GM12865 (cell line): ENCODE data around the gene C1QTNF4.
"Not testable (repeated sequence)": the region's sequence is repeated elsewhere in the genome, so short reads cannot be mapped to it uniquely, and the experiment has no call there.

Experiments used
- DNase-seq: peaks from one replicate; pipeline ENCODE4 v3.0.0; 2010; ENCODE audit warnings: low read depth
- H3K4me3 ChIP-seq: 2 replicates; pipeline ENCODE4 v1.5.1; 2011; ENCODE audit warnings: mild to moderate bottlenecking, low read depth, low read length, control low read depth
- CTCF ChIP-seq: IDR thresholded peaks from 2 replicates; pipeline ENCODE4 v1.5.1; 2011; ENCODE audit warnings: low read length, control low read depth, low read depth, inconsistent platforms; ENCODE audit not compliant: insufficient read depth; ENCODE audit errors: missing control alignments

The C1QTNF4 gene

GRCh38 chr11:47553406-47553743, 40.8 kb downstream of the C1QTNF4 start:
- H3K4me3 ChIP-seq: peak overlapping the region; percentile 94
- TF ChIP-seq CTCF: no peak
- DNase-seq: no peak

- DNase-seq: peak; percentile 95
- peak; percentile 84 for TF ChIP-seq CTCF
- peak within 1 kb of the TSS; percentile 94 for H3K4me3 ChIP-seq
Observed at GRCh38 chr11:47552566-47553405, 41.4 kb downstream of the C1QTNF4 start, which contains the start of gene CELF1. Gene CELF1 (minus strand): TSS chr11:47553132. CDS start chr11:47499523, 53,609 bp downstream.

GRCh38 chr11:47552056-47552565, 42.1 kb downstream of the C1QTNF4 start:
- no peak for TF ChIP-seq CTCF
- peak; percentile 32 for DNase-seq
- peak overlapping the region; percentile 94 for H3K4me3 ChIP-seq

- DNase-seq: peak; percentile 65
- H3K4me3 ChIP-seq: peak overlapping the region; percentile 94
- peak; percentile 50 for TF ChIP-seq CTCF
Observed at GRCh38 chr11:47551086-47551485, 43.1 kb downstream of the C1QTNF4 start.

GRCh38 chr11:47550288-47551047, 43.7 kb downstream of the C1QTNF4 start:
- DNase-seq: no peak
- H3K4me3 ChIP-seq: peak overlapping the region; percentile 94
- no peak for TF ChIP-seq CTCF

- H3K4me3 ChIP-seq, DNase-seq: not testable (repeated sequence)
Observed at GRCh38 chr11:47546274-47546673, 47.9 kb downstream of the C1QTNF4 start.

- no peak for DNase-seq
- H3K4me3 ChIP-seq: no peak overlapping the region
- no peak for TF ChIP-seq CTCF
Observed at GRCh38 chr11:47545298-47545697, 48.9 kb downstream of the C1QTNF4 start.
